Left lobe of liver (tissue), 2 donors: Measurements from ENCODE around the gene CHRNB2. TPM values are rescaled to one million over a fixed set of nuclear protein-coding genes. Genes with fewer than 3 reads are reported as not detected.

Experiments used
- ATAC-seq: fragments of 200-7000 bp; cut with Tn5 transposase; one replicate; pipeline ENCODE4 v1.9.1; 2020; ENCODE audit warnings: mild to moderate bottlenecking, moderate library complexity
- DNase-seq: peaks from one replicate; pipeline ENCODE4 v3.0.0-alpha.2; 2020; ENCODE audit warnings: low spot score
- total RNA-seq: library from RNA; stranded (reverse); gene quantifications from one replicate; pipeline ENCODE4 v1.2.1, GENCODE V29; 2021
- donor health status: DM: no; HTN: no; CAD: no; lungs with moderate emphysema.
- donor health status: DM: no; HTN: yes; CAD: no.

Gene CHRNB2
- total RNA-seq, 1 donor from 2014 or later = 0.10 TPM

DNA sequence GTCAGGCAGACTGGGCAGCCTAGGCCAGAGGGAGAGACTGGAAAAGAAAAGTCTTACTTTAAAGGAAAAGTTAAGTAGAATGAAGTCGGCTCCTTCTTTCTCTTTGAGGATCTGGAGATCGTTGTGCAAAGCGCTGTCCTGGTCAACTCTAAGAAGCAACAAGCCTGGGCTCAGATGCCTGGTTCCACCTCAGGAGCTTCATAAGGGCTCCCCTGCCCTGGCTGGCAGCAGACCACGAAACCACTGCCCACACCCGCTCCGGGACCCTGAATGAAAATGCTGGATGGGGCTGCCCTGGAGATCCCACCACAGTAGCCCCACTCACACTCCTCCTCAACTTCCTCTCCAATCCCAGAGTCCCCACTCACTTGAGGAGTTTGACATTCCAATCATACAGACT lies 15.5 kb upstream of the CHRNB2 start:
- ATAC-seq (no peak), DNase-seq (no peak)

DNA sequence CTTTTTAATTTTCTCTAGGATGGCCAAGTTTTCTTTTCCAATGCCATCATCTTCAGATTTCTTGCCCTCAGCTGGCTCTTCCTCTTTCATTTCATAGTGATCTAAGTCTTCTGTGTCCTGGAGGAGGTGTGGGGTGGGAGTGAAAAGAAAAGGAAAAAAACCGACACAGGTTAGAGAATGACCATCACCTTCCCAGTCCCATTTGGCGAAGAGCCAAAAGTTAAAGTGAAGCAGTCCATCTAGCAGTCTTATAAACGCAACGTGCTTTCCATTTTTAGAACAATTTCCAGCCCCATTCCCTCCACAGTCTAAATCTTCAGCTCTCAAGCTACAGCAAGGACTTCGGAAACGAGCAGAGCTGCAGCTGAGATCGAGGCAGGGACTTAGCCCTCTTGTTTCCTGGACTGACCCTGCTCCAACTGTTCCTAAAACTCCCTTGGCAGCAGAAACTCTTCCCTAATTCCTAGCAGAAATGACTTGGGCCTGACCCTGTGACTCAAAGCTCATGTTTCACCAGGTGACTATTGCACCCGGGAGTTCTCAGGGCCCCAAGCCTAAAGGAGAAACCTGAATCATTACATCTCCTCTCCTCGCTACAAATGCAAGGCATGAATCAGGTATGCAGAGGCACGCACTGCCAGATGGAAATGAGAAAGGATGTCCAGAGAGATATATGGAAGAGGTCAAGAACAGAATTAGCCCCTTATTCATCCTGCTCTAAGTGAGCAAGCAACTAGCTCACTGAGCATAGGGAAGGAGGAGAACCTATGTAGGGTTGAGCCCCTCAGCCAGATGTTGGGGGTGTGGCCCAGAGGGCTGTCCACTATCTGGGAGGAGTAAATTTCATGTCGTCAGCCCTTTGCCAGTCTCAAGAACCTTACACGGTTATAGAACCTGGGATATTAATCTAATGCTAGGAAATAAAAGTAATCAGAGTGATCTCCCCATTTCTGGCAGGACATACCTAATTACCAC lies 14.2 kb upstream of the CHRNB2 start:
- no peak for DNase-seq
- no peak for ATAC-seq

DNA sequence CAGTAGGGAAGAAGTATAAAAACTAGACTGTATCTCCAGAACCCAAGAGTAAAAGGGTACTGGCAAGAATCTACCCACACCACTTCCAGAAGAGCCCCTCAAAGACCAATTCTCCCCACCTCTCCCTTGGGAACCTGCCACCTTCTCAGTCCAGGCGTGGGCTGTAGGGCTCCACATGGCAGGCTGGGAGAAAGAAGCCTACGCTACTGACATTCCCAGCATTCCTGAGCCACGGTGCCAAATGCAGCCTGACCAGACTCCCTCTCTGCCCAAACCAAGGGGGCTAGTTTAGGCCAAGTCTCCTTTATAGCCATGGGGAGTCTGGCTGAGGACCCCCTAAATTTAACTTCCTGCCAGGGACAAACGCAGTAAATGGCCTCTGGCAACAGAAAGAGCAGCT lies 11.2 kb upstream of the CHRNB2 start:
- no peak for ATAC-seq
- DNase-seq = no peak

DNA sequence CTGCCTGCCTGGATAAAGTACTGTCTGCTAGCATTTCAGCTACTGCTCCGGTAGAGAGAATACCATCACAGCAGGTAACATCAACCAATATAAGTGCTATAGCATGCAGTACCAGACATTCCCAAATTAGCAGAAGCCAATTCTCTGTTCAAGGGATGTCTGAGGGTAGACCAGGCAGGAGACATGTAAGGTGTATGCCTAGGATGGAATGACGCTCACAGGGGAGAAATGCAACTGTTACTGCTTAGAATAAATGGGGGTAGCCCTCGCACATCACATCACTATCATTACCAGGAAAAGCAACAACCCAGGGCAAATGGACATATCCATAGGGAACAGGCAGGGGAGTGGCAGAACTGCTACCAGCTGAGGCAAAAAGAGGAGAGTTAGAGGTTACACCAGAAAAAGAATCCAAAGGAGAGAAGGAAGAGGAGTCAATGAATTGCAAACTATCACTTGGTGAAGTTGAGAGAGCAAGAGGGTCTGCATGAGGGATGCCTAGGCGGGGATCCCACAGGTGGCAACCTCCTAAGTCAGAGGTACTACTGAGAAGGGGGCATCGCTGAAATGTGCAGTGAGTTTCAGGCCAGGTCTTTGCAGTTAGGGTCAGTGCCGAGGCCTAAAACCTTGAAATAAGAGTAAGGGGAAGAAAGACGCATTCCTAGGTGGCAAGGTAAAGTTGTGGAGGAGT lies 10.2 kb upstream of the CHRNB2 start:
- ATAC-seq (no peak), DNase-seq (no peak)

DNA sequence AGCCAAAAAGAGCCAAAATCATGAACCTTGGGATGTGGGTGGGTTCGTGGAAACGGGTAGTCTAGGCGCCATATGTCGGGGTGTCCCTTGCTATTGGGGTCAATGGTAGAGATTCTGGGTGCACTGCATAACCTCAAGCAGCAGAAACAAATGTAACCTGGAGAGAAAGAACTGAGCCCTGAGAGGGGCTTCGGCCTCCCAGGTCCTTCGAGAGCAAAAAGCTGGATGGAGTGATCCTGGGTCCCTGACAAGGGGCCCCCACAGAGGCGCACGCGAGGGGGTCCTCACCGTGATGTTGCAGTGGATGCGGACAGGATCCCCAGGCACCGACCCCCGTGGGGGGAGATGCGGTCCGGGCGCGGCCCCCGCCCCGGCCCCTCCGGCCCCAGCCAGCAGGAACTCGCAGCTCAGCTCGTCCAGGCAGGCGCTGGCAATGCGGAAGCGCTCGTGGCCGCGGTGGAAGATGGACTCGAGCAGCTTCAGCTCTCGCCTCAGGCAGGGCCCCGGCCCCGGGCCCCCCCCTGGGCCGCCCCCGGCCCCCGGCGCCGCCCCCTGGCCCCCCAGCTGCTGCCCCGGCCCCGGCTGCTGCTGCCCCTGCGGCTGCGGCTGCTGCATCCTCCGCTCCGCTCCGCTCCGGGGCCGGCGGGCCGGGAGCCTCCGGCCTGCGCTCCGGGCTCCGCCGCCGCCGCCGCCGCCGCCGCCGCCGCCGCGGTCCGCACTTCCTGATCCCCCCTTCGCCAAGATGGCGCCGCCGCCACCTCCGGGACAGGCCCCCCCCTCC lies 9.4 kb upstream of the CHRNB2 start, which contains the start of gene UBE2Q1:
UBE2Q1 (minus strand) TSS at position 724 of the 781 bp plus-strand sequence; CDS start at position 615, 109 bp downstream.
- no peak for ATAC-seq
- DNase-seq = peak; percentile 63

DNA sequence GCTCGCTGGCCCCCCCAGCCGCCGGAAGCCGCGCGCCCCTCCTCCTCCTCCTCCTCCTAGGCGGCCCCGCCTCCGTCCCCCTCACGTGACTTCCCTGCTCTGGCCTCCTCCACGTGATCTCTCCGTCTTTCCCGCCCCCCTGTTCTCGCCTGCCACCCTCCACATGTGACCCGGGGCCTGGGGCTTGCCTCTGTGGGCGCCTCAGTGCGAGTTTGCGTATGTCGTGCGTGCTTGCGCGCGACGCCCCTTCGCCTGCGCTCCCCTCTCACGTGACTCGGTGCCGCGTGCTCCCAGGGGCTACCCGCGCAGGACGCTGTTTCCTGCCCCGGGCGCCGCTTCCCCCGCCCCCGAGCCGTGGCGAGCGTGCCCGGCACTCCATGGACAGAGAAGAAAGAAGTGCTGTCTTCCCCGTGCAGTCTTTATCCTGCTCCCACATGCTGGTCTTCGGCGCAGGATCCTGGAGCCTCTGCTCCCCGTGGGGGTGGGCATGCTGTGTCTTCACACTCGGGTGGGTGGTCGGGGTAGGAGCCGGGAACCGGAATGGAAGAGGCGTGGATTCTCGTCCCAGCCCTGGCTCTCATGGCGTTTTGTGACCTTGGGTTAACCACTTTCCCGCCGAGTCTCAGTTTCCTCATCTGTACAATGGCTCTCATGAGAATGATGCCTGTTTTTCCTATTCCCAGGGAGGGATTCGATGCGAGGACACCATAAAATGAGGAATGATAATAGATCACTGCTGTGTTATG lies 8.7 kb upstream of the CHRNB2 start:
- ATAC-seq (peak; percentile 88), DNase-seq (peak; percentile 99)

DNA sequence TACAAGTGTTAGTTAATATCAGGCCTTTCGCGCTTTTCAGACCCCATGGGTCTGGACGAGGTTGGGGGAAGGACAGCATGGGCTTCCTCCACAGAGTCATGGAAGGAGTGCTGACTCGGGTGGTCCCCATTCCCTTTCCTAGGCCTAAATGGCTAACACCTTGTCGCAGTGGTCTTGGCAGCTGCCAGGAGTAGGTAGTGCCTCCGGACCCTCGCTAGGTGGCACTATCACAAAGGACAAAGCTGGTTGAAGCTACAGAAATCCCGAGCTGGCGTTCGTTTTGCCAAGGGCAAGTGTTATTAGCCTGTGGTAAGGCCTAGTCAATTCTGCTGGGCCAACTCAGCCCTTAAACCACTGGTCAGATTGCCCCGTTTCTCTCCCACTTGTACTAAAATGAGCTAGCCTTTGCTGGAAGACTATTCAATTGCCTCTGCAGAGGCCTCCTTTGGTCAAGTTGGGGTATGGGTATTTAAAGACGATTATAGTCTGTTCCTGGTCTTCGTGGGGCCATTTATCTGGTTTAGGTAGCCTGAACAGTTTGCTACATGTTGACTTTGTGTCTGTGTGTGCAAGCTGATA lies 8.0 kb upstream of the CHRNB2 start:
- ATAC-seq (peak; percentile 82), DNase-seq (peak; percentile 88)

DNA sequence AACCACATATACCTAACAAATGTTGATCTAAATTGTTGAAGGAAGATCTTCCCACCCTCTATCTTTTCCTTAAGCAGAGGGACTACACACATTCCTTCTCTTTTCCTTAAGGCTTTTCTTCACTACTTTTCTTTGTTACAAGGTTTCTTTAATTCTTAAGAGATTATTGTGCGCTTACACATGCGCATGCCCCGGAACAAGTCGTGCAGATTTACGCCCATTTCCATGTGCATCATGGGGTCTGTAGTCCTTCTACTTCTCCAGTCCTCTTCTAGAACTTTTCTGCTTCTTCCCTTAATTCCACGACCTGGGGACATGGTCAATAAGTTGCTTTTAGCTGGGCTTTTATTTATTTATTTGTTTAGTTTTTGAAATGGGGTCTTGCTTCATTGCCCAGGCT lies 1.7 kb upstream of the CHRNB2 start:
- DNase-seq = no peak
- ATAC-seq = no peak

DNA sequence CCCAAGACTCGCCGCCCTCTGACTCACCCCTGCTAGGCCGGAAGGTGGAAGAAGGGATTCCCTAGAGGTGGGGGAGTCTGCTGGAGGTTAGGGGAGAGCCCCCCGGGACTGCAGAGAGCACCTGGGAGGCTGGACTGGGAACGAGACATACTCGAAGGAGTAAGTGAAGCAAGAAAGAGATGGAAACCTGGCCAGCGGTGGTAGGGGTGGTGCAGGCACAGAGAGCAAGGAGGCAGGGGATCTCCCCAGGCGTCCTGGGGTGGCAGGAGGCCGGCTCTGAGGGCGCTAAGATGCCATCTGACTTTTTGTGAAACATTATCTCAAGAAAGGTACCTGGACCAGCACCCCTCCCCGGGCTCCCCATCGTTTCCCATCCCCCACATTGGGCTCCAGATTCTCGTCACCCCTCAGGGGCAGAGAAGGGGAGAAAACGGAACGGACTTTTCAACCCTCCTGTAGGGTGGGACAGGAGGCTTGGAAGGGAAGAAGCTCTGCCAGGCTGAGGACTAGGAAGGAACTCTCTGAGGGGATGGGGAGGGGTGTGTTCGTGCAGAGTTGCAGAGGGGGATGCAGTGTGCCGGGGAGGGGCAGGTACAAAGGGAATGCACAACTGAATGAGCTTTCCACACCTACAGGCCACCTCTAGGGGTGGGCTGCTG lies 708 bp downstream of the CHRNB2 start:
- ATAC-seq = peak; percentile 6

DNA sequence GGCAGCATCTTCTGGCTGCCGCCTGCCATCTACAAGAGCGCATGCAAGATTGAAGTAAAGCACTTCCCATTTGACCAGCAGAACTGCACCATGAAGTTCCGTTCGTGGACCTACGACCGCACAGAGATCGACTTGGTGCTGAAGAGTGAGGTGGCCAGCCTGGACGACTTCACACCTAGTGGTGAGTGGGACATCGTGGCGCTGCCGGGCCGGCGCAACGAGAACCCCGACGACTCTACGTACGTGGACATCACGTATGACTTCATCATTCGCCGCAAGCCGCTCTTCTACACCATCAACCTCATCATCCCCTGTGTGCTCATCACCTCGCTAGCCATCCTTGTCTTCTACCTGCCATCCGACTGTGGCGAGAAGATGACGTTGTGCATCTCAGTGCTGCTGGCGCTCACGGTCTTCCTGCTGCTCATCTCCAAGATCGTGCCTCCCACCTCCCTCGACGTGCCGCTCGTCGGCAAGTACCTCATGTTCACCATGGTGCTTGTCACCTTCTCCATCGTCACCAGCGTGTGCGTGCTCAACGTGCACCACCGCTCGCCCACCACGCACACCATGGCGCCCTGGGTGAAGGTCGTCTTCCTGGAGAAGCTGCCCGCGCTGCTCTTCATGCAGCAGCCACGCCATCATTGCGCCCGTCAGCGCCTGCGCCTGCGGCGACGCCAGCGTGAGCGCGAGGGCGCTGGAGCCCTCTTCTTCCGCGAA lies 3.8 kb downstream of the CHRNB2 start:
- DNase-seq = no peak
- ATAC-seq = no peak

More for the DNA sequence above, 708 bp downstream of the CHRNB2 start:
- DNase-seq = no peak

DNA sequence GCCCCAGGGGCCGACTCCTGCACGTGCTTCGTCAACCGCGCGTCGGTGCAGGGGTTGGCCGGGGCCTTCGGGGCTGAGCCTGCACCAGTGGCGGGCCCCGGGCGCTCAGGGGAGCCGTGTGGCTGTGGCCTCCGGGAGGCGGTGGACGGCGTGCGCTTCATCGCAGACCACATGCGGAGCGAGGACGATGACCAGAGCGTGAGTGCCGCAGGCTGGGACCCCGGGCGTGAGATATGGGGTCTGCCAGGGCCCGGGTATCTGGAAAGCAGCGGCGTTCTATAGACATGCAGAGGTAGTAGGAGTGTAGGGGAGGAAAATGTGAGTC lies 4.3 kb downstream of the CHRNB2 start:
- DNase-seq (no peak), ATAC-seq (no peak)

DNA sequence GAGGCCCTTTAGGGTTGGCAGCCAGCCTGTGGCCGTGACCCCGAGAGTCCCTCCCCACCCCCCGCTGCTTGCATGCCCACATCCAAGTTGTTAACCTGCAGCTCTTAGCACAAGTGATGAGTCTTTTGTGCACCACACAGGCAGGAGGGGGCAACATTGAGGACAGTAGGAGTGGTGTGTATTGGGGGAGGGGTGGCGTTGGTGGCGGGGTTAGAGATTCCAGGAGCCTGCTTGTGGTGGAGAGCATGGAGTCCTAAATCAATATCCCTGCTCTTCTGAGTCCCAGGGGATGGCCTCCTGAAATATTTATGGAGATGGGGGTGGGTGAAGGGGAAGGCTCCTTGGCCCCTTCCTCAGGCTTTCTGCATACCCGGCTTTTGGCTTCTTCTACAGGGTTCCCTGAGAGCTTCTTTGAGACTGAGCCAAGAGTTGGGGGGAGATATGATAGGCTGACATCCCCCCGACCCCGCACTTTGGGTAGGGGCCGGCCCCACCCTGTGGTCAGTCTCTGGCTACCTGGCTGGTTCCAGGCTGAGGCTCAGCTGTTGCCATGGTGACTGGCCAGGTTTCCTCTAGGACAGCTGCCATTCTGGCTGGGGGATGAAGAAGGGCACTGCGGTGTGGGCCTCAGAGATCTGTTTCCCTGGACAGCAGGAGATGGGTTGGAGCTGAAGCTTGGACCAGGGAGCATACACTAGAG lies 5.0 kb downstream of the CHRNB2 start:
- DNase-seq (no peak), ATAC-seq (no peak)

DNA sequence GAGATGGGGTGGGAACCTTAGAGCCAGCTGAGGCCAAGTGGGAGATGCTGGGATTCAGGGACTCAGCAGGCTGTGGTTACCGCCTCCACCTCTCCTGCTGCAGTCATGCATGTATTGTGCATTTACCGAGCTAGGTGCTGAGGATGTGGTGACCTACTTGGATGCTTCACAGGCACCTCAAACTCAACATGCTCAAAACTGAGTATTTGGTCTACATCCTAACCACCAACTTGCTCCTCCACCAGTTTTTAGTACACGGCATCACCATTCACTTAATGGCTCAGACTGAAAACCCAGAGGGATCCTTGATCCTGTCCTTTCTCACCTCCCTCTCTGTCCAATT lies 5.6 kb downstream of the CHRNB2 start:
- DNase-seq (no peak), ATAC-seq (no peak)

DNA sequence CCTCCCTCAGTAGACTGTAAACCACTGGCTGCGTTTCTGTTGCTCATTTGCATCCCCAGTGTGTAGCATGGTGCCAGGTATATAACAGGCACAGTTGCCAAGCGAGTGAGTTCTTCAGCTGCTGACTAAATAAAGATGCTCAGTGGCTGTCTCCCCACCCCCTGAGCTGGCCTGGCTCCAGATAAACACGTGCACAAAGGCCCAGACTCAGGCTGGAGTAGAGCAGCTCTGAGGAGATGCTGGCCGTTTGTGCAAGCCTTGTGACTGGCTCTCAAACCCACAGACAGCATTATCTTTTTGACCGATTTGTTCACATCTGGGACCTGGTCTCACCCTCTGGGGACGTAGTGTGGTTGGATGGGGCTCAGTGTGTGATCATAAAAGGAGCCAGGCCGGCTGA lies 7.1 kb downstream of the CHRNB2 start:
- ATAC-seq = no peak

DNA sequence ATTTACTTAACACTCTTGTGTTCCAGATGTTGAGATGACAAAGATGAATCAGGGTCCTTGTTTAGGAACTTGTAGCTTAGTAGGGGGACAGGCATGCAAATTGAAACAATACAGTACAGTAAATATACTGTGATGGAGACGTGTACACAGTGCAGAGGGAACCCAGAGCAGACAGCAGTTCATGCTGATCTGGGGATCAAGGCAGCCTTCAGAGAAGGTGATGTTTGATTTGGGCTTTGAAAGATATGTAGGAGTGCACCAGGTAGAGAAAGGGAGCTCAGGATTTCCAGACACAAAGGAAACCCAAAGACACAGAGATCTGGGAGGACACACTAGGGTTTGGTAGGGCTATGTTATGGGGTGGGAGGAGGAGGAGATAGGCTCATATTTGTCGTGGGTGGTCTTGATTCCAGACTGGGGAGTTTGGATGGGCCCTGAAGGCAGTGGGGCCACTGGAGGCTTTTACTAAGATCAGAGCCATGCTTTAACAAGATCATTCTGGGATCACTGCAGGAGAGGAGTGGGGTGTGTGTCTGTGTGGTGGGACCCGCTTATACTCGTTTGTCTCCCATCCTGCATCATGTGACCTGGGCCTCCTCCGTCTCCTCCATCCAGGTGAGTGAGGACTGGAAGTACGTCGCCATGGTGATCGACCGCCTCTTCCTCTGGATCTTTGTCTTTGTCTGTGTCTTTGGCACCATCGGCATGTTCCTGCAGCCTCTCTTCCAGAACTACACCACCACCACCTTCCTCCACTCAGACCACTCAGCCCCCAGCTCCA lies 7.8 kb downstream of the CHRNB2 start:
- no peak for ATAC-seq
- DNase-seq = no peak

More for the DNA sequence above, 7.1 kb downstream of the CHRNB2 start:
- no peak for DNase-seq

DNA sequence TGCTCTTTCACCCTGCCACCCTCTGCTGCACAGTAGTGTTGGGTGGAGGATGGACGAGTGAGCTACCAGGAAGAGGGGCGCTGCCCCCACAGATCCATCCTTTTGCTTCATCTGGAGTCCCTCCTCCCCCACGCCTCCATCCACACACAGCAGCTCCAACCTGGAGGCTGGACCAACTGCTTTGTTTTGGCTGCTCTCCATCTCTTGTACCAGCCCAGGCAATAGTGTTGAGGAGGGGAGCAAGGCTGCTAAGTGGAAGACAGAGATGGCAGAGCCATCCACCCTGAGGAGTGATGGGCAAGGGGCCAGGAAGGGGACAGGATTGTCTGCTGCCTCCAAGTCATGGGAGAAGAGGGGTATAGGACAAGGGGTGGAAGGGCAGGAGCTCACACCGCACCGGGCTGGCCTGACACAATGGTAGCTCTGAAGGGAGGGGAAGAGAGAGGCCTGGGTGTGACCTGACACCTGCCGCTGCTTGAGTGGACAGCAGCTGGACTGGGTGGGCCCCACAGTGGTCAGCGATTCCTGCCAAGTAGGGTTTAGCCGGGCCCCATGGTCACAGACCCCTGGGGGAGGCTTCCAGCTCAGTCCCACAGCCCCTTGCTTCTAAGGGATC lies 8.5 kb downstream of the CHRNB2 start:
- no peak for DNase-seq
- ATAC-seq = peak; percentile 12

DNA sequence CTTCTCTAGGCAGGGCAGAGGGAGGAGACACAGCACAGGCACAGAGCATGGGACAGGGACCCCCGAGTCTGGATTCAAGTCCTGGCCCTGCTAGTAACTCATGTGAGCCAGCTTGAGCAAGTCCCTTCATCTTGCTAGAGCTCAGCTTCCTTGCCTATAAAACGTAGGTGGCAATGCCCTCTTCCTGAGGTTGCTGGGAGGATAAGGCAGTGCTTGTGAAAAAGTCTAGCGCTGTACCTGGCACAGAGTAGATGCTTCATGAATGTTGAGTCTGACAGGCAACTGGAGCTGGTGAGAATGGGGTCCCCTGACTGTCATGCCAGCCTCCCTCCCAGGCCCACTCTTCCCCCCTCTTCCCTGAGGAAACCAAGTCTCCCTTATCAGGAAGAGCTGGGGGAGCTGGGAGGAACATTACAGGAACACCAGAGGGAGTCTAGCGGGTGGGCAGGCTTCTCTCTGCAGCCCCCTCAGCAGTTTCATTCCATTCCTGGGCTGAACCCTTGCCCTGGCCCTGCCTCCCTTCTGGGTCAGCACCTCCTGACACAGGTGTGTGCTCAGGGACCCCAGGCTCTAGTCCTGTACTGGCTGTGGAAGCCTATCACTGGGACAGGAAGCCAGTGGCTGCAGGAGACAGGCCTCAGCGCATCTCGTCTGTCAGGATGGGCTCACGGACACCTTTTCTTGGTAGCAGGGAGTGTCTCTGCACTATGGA lies 9.9 kb downstream of the CHRNB2 start:
- ATAC-seq (peak; percentile 6), DNase-seq (no peak)
